Fibroblast of the aortic adventitia (primary cell): ENCODE data around the gene ABCA12. TPM values are rescaled to one million over a fixed set of nuclear protein-coding genes. Genes with fewer than 3 reads are reported as not detected.
"Not testable (repeated sequence)": the region's sequence is repeated elsewhere in the genome, so short reads cannot be mapped to it uniquely, and the experiment has no call there.

Experiments used
- DNase-seq: peaks from one replicate; pipeline ENCODE4 v3.0.0-alpha.2; 2010; ENCODE audit warnings: low read depth
- H3K4me3 ChIP-seq: 2 replicates; pipeline ENCODE4 v1.5.1; 2011; ENCODE audit warnings: low read depth, mild to moderate bottlenecking, control low read depth, low read length, moderate library complexity
- total RNA-seq: library from RNA; depleted of rRNA; stranded (reverse); fragments of >200 nt; gene quantifications from 2 replicates; pipeline ENCODE4 v1.2.3, GENCODE V29; 2012; ENCODE audit warnings: low replicate concordance
- TF ChIP-seq, protein P1 (sequence below): IDR thresholded peaks from 2 replicates; pipeline ENCODE4 v1.5.1; 2011; ENCODE audit warnings: mild to moderate bottlenecking, low read length, control low read depth, inconsistent platforms; ENCODE audit not compliant: insufficient read depth

ABCA12 gene, protein sequence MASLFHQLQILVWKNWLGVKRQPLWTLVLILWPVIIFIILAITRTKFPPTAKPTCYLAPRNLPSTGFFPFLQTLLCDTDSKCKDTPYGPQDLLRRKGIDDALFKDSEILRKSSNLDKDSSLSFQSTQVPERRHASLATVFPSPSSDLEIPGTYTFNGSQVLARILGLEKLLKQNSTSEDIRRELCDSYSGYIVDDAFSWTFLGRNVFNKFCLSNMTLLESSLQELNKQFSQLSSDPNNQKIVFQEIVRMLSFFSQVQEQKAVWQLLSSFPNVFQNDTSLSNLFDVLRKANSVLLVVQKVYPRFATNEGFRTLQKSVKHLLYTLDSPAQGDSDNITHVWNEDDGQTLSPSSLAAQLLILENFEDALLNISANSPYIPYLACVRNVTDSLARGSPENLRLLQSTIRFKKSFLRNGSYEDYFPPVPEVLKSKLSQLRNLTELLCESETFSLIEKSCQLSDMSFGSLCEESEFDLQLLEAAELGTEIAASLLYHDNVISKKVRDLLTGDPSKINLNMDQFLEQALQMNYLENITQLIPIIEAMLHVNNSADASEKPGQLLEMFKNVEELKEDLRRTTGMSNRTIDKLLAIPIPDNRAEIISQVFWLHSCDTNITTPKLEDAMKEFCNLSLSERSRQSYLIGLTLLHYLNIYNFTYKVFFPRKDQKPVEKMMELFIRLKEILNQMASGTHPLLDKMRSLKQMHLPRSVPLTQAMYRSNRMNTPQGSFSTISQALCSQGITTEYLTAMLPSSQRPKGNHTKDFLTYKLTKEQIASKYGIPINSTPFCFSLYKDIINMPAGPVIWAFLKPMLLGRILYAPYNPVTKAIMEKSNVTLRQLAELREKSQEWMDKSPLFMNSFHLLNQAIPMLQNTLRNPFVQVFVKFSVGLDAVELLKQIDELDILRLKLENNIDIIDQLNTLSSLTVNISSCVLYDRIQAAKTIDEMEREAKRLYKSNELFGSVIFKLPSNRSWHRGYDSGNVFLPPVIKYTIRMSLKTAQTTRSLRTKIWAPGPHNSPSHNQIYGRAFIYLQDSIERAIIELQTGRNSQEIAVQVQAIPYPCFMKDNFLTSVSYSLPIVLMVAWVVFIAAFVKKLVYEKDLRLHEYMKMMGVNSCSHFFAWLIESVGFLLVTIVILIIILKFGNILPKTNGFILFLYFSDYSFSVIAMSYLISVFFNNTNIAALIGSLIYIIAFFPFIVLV (N-terminal part only)
- 0.08 and 0.09 TPM in 2 replicates for total RNA-seq

GRCh38 chr2:215138479-215138878 is at the start of gene ABCA12:
Gene ABCA12 (minus strand): TSS chr2:215138626. CDS start chr2:215138208, 418 bp downstream.
- H3K4me3 ChIP-seq, result no peak within 1 kb of the TSS
- DNase-seq, result no peak
- TF ChIP-seq, protein P1, sequence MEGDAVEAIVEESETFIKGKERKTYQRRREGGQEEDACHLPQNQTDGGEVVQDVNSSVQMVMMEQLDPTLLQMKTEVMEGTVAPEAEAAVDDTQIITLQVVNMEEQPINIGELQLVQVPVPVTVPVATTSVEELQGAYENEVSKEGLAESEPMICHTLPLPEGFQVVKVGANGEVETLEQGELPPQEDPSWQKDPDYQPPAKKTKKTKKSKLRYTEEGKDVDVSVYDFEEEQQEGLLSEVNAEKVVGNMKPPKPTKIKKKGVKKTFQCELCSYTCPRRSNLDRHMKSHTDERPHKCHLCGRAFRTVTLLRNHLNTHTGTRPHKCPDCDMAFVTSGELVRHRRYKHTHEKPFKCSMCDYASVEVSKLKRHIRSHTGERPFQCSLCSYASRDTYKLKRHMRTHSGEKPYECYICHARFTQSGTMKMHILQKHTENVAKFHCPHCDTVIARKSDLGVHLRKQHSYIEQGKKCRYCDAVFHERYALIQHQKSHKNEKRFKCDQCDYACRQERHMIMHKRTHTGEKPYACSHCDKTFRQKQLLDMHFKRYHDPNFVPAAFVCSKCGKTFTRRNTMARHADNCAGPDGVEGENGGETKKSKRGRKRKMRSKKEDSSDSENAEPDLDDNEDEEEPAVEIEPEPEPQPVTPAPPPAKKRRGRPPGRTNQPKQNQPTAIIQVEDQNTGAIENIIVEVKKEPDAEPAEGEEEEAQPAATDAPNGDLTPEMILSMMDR, result no peak

DNA sequence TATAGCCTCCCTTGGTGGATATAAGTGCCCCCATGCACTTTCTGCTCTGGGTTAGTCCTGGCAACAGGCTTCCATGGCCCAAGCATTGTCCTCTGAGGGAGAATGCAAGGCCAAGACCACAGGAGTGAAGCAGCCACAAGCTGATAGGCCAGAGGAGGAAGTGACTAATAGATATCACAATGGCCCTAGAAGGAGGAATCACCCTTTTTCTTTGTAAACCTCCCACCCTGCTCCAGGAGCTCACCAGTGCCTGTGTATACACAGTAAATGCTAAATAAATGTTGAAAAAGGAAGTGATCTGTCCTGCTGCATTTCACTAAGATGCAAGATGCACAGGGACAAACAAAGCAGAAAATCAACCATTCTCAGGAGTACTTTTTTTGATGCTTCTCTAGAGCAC is 49.7 kb upstream of the ABCA12 start:
- H3K4me3 ChIP-seq, result no peak overlapping the region
- TF ChIP-seq, protein P1, result no peak
- peak; percentile 21 for DNase-seq

DNA sequence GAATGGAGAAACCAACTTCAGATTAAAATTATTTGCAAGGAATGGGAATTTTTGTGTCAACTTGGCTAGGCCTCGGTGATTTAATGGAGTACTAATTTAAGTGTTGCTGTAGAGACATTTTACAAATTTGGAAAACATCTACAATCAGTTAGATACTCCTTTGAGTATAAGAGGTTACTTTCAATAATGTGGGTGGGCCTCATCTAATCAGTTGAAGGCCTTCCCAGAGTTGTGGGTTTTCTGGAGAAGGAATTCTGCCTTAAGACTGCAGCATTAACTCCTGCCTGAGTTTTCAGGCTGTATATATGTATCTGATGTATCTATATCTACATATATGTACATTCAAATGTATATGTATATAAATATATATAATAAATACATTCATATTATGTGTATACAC is 47.6 kb upstream of the ABCA12 start:
- H3K4me3 ChIP-seq, result no peak overlapping the region
- TF ChIP-seq, protein P1, result no peak
- DNase-seq, result no peak

GRCh38 chr2:215178121-215178520 is 39.7 kb upstream of the ABCA12 start:
- DNase-seq, result no peak
- H3K4me3 ChIP-seq, result no peak overlapping the region
- TF ChIP-seq, protein P1, result no peak

DNA sequence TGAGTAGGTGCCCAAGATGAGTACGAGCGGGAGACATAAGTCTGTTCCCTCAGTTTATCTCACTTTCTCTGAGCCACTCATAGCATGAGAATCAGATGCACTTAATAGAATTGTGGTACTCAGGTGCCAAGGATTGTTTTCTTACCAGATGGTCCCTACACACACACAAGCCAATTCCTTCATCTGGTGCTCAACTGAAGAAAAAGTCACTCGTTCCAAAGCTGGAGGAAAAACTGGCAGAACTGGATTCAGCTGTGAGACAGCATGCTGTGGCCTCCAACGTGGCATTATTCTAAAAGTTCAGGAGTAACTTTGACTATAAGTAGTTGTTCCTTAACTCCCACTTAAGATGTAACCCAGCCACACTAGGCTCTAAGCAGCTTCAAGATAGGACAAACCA is 33.4 kb upstream of the ABCA12 start:
- TF ChIP-seq, protein P1, result no peak
- no peak overlapping the region for H3K4me3 ChIP-seq
- no peak for DNase-seq

DNA sequence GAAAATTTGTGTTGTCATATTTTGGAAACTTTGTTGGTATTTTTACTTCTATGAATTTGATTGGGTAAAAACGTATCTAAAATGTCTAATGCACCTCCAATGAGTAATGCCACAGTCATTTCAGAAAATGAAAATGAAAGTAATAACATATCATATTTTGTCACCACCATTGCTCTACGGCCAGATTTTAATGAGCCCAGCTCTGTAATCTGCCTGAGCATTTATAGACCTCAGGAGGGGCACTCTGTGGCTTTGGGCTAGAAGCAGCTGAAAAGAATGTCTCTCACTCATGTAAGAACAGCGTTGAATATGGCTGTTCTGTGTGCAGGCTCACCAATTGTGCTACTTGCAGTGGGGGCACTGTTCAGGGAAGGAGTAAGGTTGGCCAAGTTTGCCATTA is 32.7 kb upstream of the ABCA12 start:
- TF ChIP-seq, protein P1, result no peak
- DNase-seq, result peak; percentile 28
- peak overlapping the region; percentile 49 for H3K4me3 ChIP-seq

DNA sequence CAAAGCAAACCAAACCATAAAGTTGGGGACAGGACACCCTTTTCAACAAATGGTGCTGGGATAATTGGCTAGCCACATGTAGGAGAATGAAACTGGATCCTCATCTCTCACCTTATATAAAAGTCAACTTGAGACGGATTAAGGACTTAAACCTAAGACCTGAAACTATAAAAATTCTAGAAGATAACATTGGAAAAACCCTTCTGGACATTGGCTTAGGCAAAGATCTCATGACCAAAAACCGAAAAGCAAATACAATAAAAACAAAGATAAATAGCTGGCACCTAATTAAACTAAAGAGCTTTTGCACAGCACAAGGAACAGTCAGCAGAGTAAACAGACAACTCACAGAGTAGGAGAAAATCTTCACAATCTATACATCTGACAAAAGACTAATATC is 28.1 kb upstream of the ABCA12 start:
- not testable (repeated sequence) for H3K4me3 ChIP-seq

DNA sequence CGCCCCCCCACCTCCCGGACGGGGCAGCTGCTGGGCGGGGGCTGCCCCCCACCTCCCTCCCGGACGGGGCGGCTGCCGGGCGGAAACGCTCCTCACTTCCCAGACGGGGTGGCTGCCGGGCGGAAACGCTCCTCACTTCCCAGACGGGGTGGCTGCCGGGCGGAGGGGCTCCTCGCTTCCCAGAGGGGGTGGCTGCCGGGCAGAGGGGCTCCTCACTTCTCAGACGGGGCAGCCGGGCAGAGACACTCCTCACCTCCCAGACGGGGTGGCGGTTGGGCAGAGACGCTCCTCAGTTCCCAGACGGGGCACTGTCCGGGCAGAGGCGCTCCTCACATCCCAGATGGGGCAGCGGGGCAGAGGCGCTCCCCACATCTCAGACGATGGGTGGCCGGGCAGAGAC is 24.9 kb upstream of the ABCA12 start:
- DNase-seq, result not testable (repeated sequence)

More for the DNA sequence above, 28.1 kb upstream of the ABCA12 start:
- not testable (repeated sequence) for DNase-seq

More for the DNA sequence above, 24.9 kb upstream of the ABCA12 start:
- not testable (repeated sequence) for H3K4me3 ChIP-seq
